ENCODE data around the gene HOXB1.

The HOXB1 gene

GRCh38 chr17:48515925-48516900, 14.6 kb downstream of the HOXB1 start:
- H3K36me3 ChIP-seq (replicated peaks) = no peaks in the 10 kb centered on the region
- DNase-seq = no peak
- H3K27me3 ChIP-seq (replicated peaks) = peaks cover 24% of the 10 kb centered on the region
- no peak overlapping the region for H3K4me3 ChIP-seq (ENCODE audit: low read depth, low read length)
- TF ChIP-seq, protein P1, sequence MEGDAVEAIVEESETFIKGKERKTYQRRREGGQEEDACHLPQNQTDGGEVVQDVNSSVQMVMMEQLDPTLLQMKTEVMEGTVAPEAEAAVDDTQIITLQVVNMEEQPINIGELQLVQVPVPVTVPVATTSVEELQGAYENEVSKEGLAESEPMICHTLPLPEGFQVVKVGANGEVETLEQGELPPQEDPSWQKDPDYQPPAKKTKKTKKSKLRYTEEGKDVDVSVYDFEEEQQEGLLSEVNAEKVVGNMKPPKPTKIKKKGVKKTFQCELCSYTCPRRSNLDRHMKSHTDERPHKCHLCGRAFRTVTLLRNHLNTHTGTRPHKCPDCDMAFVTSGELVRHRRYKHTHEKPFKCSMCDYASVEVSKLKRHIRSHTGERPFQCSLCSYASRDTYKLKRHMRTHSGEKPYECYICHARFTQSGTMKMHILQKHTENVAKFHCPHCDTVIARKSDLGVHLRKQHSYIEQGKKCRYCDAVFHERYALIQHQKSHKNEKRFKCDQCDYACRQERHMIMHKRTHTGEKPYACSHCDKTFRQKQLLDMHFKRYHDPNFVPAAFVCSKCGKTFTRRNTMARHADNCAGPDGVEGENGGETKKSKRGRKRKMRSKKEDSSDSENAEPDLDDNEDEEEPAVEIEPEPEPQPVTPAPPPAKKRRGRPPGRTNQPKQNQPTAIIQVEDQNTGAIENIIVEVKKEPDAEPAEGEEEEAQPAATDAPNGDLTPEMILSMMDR (IDR thresholded peaks at IDR 0.05; ENCODE audit: low read depth, low read length, missing control alignments) = no peak
- in situ Hi-C loops (cut with HindIII; ENCODE audit: low pct_ligation_motif_present, low sequenced_read_pairs) = no loop called here
- H3K27ac ChIP-seq = no peak overlapping the region

GRCh38 chr17:48514477-48514876, 16.3 kb downstream of the HOXB1 start:
- TF ChIP-seq, protein P1 (IDR thresholded peaks at IDR 0.05; ENCODE audit: low read depth, low read length, missing control alignments) = no peak
- DNase-seq = no peak
- Histone ChIP-seq H3K4me3 (ENCODE audit: low read depth, low read length) (no peak overlapping the region), H3K27ac (no peak overlapping the region), H3K27me3 (replicated peaks) (peaks cover 16% of the 10 kb centered on the region), H3K36me3 (replicated peaks) (no peaks in the 10 kb centered on the region)
- in situ Hi-C loops (cut with HindIII; ENCODE audit: low pct_ligation_motif_present, low sequenced_read_pairs) = no loop called here

DNA sequence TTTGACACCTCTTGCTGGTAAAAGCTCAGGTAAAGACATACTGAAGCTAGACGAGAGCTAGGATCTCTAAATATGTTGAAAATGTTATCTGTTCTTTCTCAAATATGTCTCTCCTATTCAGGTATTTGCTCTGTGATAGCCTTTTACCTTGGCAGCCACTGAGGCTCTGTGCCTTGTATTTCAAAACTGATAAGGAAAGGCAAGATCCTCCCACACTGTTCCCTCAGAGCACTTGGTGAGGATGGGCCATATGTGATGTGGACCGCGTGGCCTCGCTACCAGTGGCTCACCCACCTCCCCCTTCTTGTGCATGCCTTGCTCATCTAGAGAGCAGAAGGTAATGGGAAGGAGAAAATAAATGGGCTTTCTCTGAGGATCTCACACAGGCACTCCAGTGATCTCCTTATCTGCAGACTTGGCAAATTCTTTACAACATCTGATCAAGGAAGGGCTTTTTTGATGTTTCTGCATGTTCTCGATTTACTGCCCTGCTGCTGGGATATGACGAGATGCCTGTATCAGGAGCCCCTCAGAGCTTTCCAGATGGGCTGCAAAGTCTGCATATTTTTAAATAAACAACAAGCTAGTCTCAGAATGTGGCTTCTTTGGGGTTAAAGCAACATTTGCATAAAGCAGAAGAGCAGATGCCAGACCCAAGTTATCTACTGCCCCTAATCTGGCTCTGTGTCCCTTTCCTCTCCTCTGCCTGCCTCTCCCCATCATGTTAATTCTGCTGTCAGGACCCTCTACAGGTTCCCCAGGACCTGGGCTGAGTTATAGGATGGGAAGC, 16.9 kb downstream of the HOXB1 start:
- in situ Hi-C loops (cut with HindIII; ENCODE audit: low pct_ligation_motif_present, low sequenced_read_pairs) = no loop called here
- Histone ChIP-seq H3K36me3 (replicated peaks) (no peaks in the 10 kb centered on the region), H3K27me3 (replicated peaks) (peaks cover 16% of the 10 kb centered on the region), H3K27ac (no peak overlapping the region), H3K4me3 (ENCODE audit: low read depth, low read length) (no peak overlapping the region)
- TF ChIP-seq, protein P1 (IDR thresholded peaks at IDR 0.05; ENCODE audit: low read depth, low read length, missing control alignments) = no peak
- DNase-seq = no peak

DNA sequence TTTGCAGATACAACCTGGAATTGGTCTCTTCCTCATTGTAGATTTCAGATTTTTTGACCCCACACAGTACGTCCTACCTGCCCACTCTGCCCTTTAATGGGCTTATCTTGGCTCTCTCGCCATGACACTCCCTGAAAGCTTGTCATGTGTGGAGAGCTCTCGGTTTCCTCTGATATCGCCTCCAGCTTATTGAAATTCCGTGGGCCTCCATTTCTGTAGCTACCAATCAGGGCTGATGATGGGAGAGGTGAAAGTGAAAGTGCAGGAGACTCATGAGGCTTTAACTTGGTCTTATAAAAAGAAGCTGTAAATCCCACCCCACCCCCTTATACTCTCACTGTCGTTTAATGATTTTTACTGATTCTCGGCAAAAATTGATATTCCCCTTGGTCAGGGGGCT, 17.7 kb downstream of the HOXB1 start:
- no peak for DNase-seq
- no peak overlapping the region for H3K4me3 ChIP-seq (ENCODE audit: low read depth, low read length)
- TF ChIP-seq, protein P1 (IDR thresholded peaks at IDR 0.05; ENCODE audit: low read depth, low read length, missing control alignments) = no peak
- no peak overlapping the region for H3K27ac ChIP-seq
- H3K36me3 ChIP-seq (replicated peaks) = no peaks in the 10 kb centered on the region
- H3K27me3 ChIP-seq (replicated peaks) = peaks cover 14% of the 10 kb centered on the region
- in situ Hi-C loops (cut with HindIII; ENCODE audit: low pct_ligation_motif_present, low sequenced_read_pairs) = no loop called here

- peaks cover 6% of the 10 kb centered on the region for H3K27me3 ChIP-seq (replicated peaks)
- H3K4me3 ChIP-seq (ENCODE audit: low read depth, low read length) = no peak overlapping the region
- no peak for DNase-seq
- in situ Hi-C loops (cut with HindIII; ENCODE audit: low pct_ligation_motif_present, low sequenced_read_pairs) = no loop called here
- no peak overlapping the region for H3K27ac ChIP-seq
- TF ChIP-seq, protein P1 (IDR thresholded peaks at IDR 0.05; ENCODE audit: low read depth, low read length, missing control alignments) = no peak
- no peaks in the 10 kb centered on the region for H3K36me3 ChIP-seq (replicated peaks)
These were observed 19.8 kb downstream of the HOXB1 start for GRCh38 chr17:48510761-48511604.

Data from brain microvascular endothelial cell (primary cell).